Mesenchymal stem cell (in vitro differentiated cells and primary cell): ENCODE results near the gene PLA2G6.
A peak's percentile ranks its signal among the peaks of the same experiment; 100 is the strongest.

Source experiments
- DNase-seq: peaks from one replicate; pipeline ENCODE4 v3.0.0-alpha.2; 2013
- H2AFZ ChIP-seq: one replicate; pipeline ENCODE4 v1.6.1; 2013; ENCODE audit warnings: low read depth, mild to moderate bottlenecking, control low read depth, inconsistent platforms, low read length, moderate library complexity
- H2AK5ac ChIP-seq: 2 replicates; pipeline ENCODE4 v1.6.1; 2013; ENCODE audit warnings: low read length, moderate library complexity, mild to moderate bottlenecking, inconsistent platforms; ENCODE audit not compliant: severe bottlenecking
- H2BK120ac ChIP-seq: one replicate; pipeline ENCODE4 v1.6.1; 2013; ENCODE audit warnings: low read depth, mild to moderate bottlenecking, inconsistent platforms, low read length, moderate library complexity
- H2BK12ac ChIP-seq, 2 experiments: one replicate each; pipeline ENCODE4 v1.6.1; 2013; ENCODE audit warnings: inconsistent platforms in 2 of 2, low read length in 2 of 2, mild to moderate bottlenecking in 2 of 2, moderate library complexity in 2 of 2, control low read depth in 1 of 2
- H2BK15ac ChIP-seq: one replicate; pipeline ENCODE4 v1.6.1; 2013; ENCODE audit warnings: mild to moderate bottlenecking, low read depth, inconsistent platforms; ENCODE audit not compliant: poor library complexity, severe bottlenecking
- H2BK5ac ChIP-seq: 2 replicates; pipeline ENCODE4 v1.6.1; 2013; ENCODE audit warnings: low read depth, mild to moderate bottlenecking, low read length, control low read depth, inconsistent platforms; ENCODE audit not compliant: poor library complexity, severe bottlenecking
- H3K14ac ChIP-seq, 2 experiments: one replicate each; pipeline ENCODE4 v1.6.1; 2013; ENCODE audit warnings: inconsistent platforms in 2 of 2, low read length in 2 of 2, control low read depth in 1 of 2, mild to moderate bottlenecking in 1 of 2, moderate library complexity in 1 of 2
- H3K18ac ChIP-seq, 2 experiments: one replicate each; pipeline ENCODE4 v1.6.1; 2013; ENCODE audit warnings: inconsistent platforms in 2 of 2, low read length in 2 of 2, control low read depth in 1 of 2, low read depth in 1 of 2, mild to moderate bottlenecking in 1 of 2
- H3K23ac ChIP-seq, 2 experiments: one replicate each; pipeline ENCODE4 v1.6.1; 2013; ENCODE audit warnings: inconsistent platforms in 2 of 2, low read length in 2 of 2, mild to moderate bottlenecking in 2 of 2, moderate library complexity in 2 of 2, control low read depth in 1 of 2
- H3K27ac ChIP-seq: 2 replicates; pipeline ENCODE4 v1.5.1; 2013; ENCODE audit warnings: mild to moderate bottlenecking, moderate library complexity, low read length, control low read depth, inconsistent platforms; ENCODE audit not compliant: poor library complexity, severe bottlenecking
- H3K27me3 ChIP-seq, 2 experiments: 2 replicates each; pipeline versions ENCODE4 v1.6.1 to v1.7.0; 2013; ENCODE audit warnings: low read length in 2 of 2, mild to moderate bottlenecking in 2 of 2, moderate library complexity in 2 of 2, control low read depth in 1 of 2, inconsistent platforms in 1 of 2; ENCODE audit not compliant: control insufficient read depth in 1 of 2, insufficient read depth in 1 of 2
- H3K36me3 ChIP-seq, 2 experiments: 2 replicates each; pipeline versions ENCODE4 v1.6.1 to v1.7.0; 2013; ENCODE audit warnings: low read length in 2 of 2, control low read depth in 1 of 2, inconsistent platforms in 1 of 2, low read depth in 1 of 2, mild to moderate bottlenecking in 1 of 2; ENCODE audit not compliant: insufficient read depth in 2 of 2, control insufficient read depth in 1 of 2
- H3K4ac ChIP-seq, 2 experiments: one replicate each; pipeline ENCODE4 v1.6.1; 2013; ENCODE audit warnings: inconsistent platforms in 2 of 2, low read length in 2 of 2, mild to moderate bottlenecking in 2 of 2, moderate library complexity in 2 of 2, control low read depth in 1 of 2, low read depth in 1 of 2
- H3K4me1 ChIP-seq: 2 replicates; pipeline ENCODE4 v1.6.1; 2013; ENCODE audit warnings: low read depth, low read length, control low read depth; ENCODE audit not compliant: control insufficient read depth, insufficient read depth
- H3K4me2 ChIP-seq: 2 replicates; pipeline ENCODE4 v1.6.1; 2013; ENCODE audit warnings: low read length, mild to moderate bottlenecking, inconsistent platforms; ENCODE audit not compliant: poor library complexity, severe bottlenecking
- H3K4me3 ChIP-seq, 2 experiments: 2 replicates each; pipeline versions ENCODE4 v1.5.1 to v1.7.0; 2013; ENCODE audit warnings: low read length in 2 of 2, mild to moderate bottlenecking in 2 of 2, control low read depth in 1 of 2, low read depth in 1 of 2; ENCODE audit not compliant: insufficient read depth in 1 of 2
- H3K79me1 ChIP-seq: replicated peaks from 2 replicates; pipeline ENCODE4 v1.6.1; 2013; ENCODE audit warnings: mild to moderate bottlenecking, control low read depth, low read length, inconsistent platforms; ENCODE audit not compliant: poor library complexity, severe bottlenecking
- H3K9ac ChIP-seq: 2 replicates; pipeline ENCODE4 v1.7.0; 2013; ENCODE audit warnings: mild to moderate bottlenecking, low read length, moderate library complexity
- H3K9me3 ChIP-seq: 2 replicates; pipeline ENCODE4 v1.7.0; 2013; ENCODE audit warnings: mild to moderate bottlenecking, low read length; ENCODE audit not compliant: control insufficient read depth
- H4K8ac ChIP-seq: one replicate; pipeline ENCODE4 v1.6.1; 2013; ENCODE audit warnings: inconsistent platforms, mild to moderate bottlenecking, low read length, moderate library complexity
- H4K91ac ChIP-seq: one replicate; pipeline ENCODE4 v1.6.1; 2013; ENCODE audit warnings: mild to moderate bottlenecking, low read length, inconsistent platforms
- WGBS: methylation state at CpG from one replicate; pipeline ENCODE4 v1.1.7; 2013; ENCODE audit warnings: mixed read lengths; 5-methylcytosine and 5-hydroxymethylcytosine counted together

The PLA2G6 gene

DNA sequence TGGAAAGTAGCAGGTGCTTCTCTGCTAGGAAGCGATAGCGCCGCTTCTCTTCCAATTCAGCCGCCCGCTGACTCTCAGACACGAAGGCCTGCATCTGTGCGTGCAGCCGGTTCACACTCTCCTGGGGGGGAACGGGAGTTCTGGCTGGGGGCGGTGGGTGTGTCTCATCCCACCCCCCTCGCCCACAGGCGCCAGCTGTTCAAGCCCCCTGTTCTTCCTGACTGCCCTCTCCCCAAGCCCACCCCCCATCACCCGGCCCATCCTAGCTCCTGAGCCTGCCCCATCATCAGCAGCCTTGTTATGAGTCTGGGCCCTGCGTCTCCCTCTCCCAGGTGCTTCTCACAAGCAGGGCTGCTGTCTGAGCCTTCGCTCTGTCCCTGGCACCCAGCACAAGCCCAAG, 84.6 kb downstream of the PLA2G6 start:
- Histone ChIP-seq H3K9ac (no peak overlapping the region), H2BK15ac (no peak overlapping the region), H4K8ac (no peak overlapping the region), H2AK5ac (no peak overlapping the region), H3K9me3 (no peaks in the 10 kb centered on the region), H3K23ac (no peak overlapping the region), H3K36me3 (no peaks in the 10 kb centered on the region), H3K27me3 (no peaks in the 10 kb centered on the region), H2BK120ac (no peak overlapping the region), H3K4me1 (peaks cover 13% of the 10 kb centered on the region), H2BK5ac (no peak overlapping the region), H2AFZ (no peak overlapping the region), H3K4me3 (no peak overlapping the region), H4K91ac (no peak overlapping the region), H3K4me2 (no peak overlapping the region), H2BK12ac (no peak overlapping the region), H3K4ac (no peak overlapping the region), H3K27ac (no peak overlapping the region), H3K14ac (no peak overlapping the region), H3K79me1 (no peaks in the 10 kb centered on the region), H3K18ac (no peak overlapping the region)
- no peak for DNase-seq
- WGBS = 54% methylated on average over 8 of the region's 15 CpGs

GRCh38 chr22:38089474-38089851, 92.2 kb downstream of the PLA2G6 start:
- H3K18ac ChIP-seq = no peak overlapping the region
- H3K4me3 ChIP-seq = no peak overlapping the region
- WGBS = 34% methylated on average over 29 of the region's 34 CpGs
- H2BK5ac ChIP-seq = no peak overlapping the region
- no peak overlapping the region for H3K14ac ChIP-seq
- H3K36me3 ChIP-seq = peaks cover 4 to 8% of the 10 kb centered on the region in 2 experiments
- no peak for DNase-seq
- H4K8ac ChIP-seq = peak overlapping the region; percentile 5
- H4K91ac ChIP-seq = no peak overlapping the region
- peak overlapping the region; percentile 7 for H3K4me2 ChIP-seq
- H2BK12ac ChIP-seq = no peak overlapping the region
- H3K4ac ChIP-seq = no peak overlapping the region
- no peak overlapping the region for H2BK15ac ChIP-seq
- H3K79me1 ChIP-seq = no peaks in the 10 kb centered on the region
- H3K4me1 ChIP-seq = peaks cover 10% of the 10 kb centered on the region
- H3K9me3 ChIP-seq = no peaks in the 10 kb centered on the region
- H3K27ac ChIP-seq = no peak overlapping the region
- no peak overlapping the region for H3K23ac ChIP-seq
- no peak overlapping the region for H2AK5ac ChIP-seq
- peaks cover 4 to 7% of the 10 kb centered on the region in 2 experiments for H3K27me3 ChIP-seq
- no peak overlapping the region for H3K9ac ChIP-seq
- H2AFZ ChIP-seq = no peak overlapping the region
- no peak overlapping the region for H2BK120ac ChIP-seq

DNA sequence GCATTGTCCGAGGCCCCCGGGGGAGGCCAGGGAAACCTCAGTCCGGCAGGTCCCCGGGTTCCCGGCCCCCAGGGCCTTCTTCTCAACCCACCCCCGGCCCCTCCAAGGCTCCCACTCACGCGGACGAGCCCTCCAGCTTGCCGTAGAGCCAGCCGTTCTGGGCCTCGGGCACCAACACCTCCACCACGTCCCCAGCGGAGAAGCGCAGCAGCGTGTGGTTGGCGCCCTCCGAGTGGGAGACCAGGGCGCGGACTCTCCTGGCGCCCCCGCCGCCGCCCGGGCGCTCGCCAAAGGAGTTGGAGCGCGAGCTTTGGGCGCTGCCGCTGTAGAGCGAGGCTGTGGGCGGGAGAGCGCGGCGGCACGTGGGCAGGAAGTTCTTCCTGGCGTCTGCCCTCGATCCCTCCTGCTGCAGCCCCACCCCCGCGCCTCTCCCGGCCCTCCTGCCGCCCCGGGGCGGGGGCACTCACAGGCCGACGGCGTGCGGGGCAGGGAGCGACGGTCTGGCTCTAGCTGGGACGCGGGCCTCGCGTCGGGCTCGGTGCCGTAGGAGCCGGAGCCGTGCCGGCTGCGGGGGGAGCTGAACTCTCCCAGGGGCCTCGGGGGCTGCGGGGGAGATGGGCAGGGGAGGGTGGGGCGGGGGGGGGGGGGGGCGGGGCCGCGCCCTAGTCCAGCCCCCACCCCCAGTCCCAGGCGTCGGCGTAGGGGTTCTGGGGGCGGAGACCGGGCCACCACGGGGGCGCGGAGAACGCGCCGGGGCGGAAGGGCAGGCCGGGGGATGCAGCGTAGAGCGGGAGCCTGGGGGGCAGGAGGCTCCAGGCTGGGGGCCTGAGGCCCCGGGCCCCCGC, 92.8 kb downstream of the PLA2G6 start:
- Histone ChIP-seq H3K79me1 (no peaks in the 10 kb centered on the region), H2BK120ac (no peak overlapping the region), H2BK12ac (no peak overlapping the region), H3K27ac (no peak overlapping the region), H3K4me3 (peak overlapping the region in 1 of 2 experiments; percentile 70), H3K4me1 (peaks cover 10% of the 10 kb centered on the region), H4K91ac (no peak overlapping the region), H2BK15ac (no peak overlapping the region), H4K8ac (peak overlapping the region; percentile 13), H2BK5ac (no peak overlapping the region), H2AFZ (no peak overlapping the region), H3K9ac (peak overlapping the region; percentile 54), H3K18ac (peak overlapping the region in 1 of 2 experiments; percentile 40), H3K4me2 (peak overlapping the region; percentile 50), H3K9me3 (no peaks in the 10 kb centered on the region), H3K4ac (no peak overlapping the region), H3K23ac (peak overlapping the region in 1 of 2 experiments; percentile 79), H2AK5ac (no peak overlapping the region), H3K36me3 (peaks cover 4 to 8% of the 10 kb centered on the region in 2 experiments), H3K14ac (peak overlapping the region in 1 of 2 experiments; percentile 72), H3K27me3 (peaks cover 4 to 10% of the 10 kb centered on the region in 2 experiments)
- no peak for DNase-seq
- WGBS = 27% methylated on average over 44 of the region's 85 CpGs

DNA sequence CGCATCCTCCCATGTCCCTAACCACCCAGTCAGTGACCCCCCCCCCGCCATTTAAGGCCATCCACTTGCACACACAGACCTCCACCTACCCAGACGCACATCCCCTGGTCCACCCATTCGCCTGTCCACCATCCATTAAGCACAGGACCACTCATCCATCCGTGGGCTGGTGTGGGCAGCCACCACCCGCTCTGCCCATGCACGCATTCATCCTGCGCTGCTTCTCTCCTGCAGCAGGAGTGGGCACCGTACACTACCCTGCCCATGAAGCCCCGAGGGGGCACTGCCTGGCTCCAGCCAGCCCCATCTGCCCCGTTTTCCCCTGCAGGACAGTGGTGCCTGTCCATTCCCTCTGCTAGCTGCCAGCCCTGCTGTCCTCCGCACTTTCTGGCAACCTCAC, 93.8 kb downstream of the PLA2G6 start:
- Histone ChIP-seq H3K4ac (no peak overlapping the region), H3K79me1 (no peaks in the 10 kb centered on the region), H3K4me1 (peaks cover 10% of the 10 kb centered on the region), H3K27ac (no peak overlapping the region), H2BK12ac (no peak overlapping the region), H4K91ac (no peak overlapping the region), H2AFZ (no peak overlapping the region), H3K4me2 (no peak overlapping the region), H3K9ac (no peak overlapping the region), H2AK5ac (no peak overlapping the region), H3K14ac (no peak overlapping the region), H3K23ac (no peak overlapping the region), H2BK5ac (no peak overlapping the region), H4K8ac (no peak overlapping the region), H2BK120ac (no peak overlapping the region), H3K4me3 (no peak overlapping the region), H3K36me3 (peaks cover 4 to 8% of the 10 kb centered on the region in 2 experiments), H3K27me3 (peaks cover 10 to 16% of the 10 kb centered on the region in 2 experiments), H2BK15ac (no peak overlapping the region), H3K9me3 (no peaks in the 10 kb centered on the region), H3K18ac (no peak overlapping the region)
- no peak for DNase-seq
- 93% methylated on average over 11 of the region's 12 CpGs for WGBS
